GM19438 (cell line): ENCODE data around the gene PCP2.

Source experiments
- ATAC-seq: cut with Tn5 transposase; IDR thresholded peaks from one replicate; pipeline ENCODE4 v1.9.1; 2021; ENCODE audit warnings: low read depth; ENCODE audit not compliant: unreplicated experiment

PCP2 gene

GRCh38 chr19:7620442-7621412 lies 12.8 kb downstream of the PCP2 start:
- no peak for ATAC-seq

GRCh38 chr19:7619671-7620441 lies 13.7 kb downstream of the PCP2 start:
- no peak for ATAC-seq

GRCh38 chr19:7618771-7619510 lies 14.6 kb downstream of the PCP2 start:
- no peak for ATAC-seq

GRCh38 chr19:7618348-7618747 lies 15.2 kb downstream of the PCP2 start:
- no peak for ATAC-seq

- ATAC-seq = no peak
Measured at GRCh38 chr19:7617735-7618134, 15.8 kb downstream of the PCP2 start.

GRCh38 chr19:7617172-7617571 lies 16.3 kb downstream of the PCP2 start:
- no peak for ATAC-seq

GRCh38 chr19:7614859-7615741 lies 18.4 kb downstream of the PCP2 start:
- ATAC-seq = no peak

- ATAC-seq = no peak
Measured at GRCh38 chr19:7612282-7613274, 20.9 kb downstream of the PCP2 start.

GRCh38 chr19:7611541-7612279 lies 21.8 kb downstream of the PCP2 start:
- ATAC-seq = no peak

GRCh38 chr19:7610491-7611240 lies 22.9 kb downstream of the PCP2 start:
- ATAC-seq = no peak

GRCh38 chr19:7607874-7608560 lies 25.5 kb downstream of the PCP2 start:
- ATAC-seq = no peak

GRCh38 chr19:7607212-7607873 lies 26.2 kb downstream of the PCP2 start:
- ATAC-seq = no peak

- ATAC-seq = no peak
Measured at GRCh38 chr19:7606289-7606688, 27.2 kb downstream of the PCP2 start.

- ATAC-seq = no peak
Measured at GRCh38 chr19:7605490-7606222, 27.9 kb downstream of the PCP2 start.

GRCh38 chr19:7603919-7604318 lies 29.6 kb downstream of the PCP2 start:
- ATAC-seq = no peak
